ENCODE results near the gene BRD3OS.

GRCh38 chr9:134064711-134065110 lies 39.4 kb downstream of the BRD3OS start:
- TF ChIP-seq CTCF (IDR thresholded peaks at IDR 0.05): no peak
- TF ChIP-seq POLR2A (IDR thresholded peaks at IDR 0.05): no peak
